Stimulated activated CD8-positive, alpha-beta memory T cell treated with anti-CD3 and anti-CD28 coated beads, Interleukin-4, amount 100 ng/mL, for 48 hours (primary cell): ENCODE results near the gene SEC61B.
"Not testable (repeated sequence)": the region's sequence is repeated elsewhere in the genome, so short reads cannot be mapped to it uniquely, and the experiment has no call there.

Source experiments
- DNase-seq: peaks from one replicate; pipeline ENCODE4 v3.0.0-alpha.2; 2020

The SEC61B gene

DNA sequence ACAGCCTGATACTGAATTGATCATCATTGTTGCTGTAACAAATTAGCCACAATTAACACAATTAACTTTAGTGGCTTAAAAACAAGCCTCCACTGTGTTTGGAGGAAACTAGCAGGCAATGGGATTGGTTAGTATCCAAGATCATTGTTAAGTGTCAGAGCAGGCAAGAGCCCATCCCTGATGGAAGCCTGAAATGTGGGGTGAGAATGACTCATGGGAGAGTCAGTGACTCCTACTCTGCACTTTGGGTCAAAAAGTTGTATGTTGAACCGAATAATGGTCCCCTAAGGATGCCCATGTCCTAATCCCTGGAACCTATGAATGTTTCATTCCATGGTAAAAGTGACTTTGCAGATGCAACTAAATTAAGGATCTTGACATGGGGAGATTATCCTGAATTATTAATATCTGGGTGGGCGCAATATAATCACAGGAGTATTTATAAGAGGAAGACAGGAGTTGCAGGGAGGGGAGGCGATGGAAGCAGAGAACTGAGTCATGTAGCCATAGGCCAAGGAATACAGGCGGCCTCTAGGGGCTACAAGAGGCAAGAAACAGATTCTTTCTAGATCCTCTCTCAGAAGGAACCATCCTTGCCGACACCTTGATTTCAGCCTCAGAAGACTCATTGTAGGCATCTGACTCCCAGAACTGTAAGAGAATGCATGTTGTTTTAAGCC, 29.2 kb upstream of the SEC61B start:
- DNase-seq: no peak

DNA sequence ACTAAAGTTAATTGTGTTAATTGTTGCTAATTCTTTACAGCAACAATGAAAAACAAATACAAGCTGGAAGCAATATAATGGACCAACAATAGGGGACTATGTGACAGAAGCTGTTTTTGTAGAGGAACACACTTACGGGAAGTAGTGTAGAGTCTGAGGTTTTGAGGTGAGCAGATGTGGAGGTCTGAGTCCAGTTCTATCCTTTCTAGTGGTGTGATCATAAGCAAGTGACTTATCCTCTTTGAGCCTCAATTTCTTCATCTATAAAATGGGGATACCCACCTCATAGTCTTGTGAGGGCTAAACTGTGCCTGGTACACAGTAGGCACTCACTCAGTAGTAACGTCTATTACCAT, 28.6 kb upstream of the SEC61B start:
- DNase-seq: no peak

DNA sequence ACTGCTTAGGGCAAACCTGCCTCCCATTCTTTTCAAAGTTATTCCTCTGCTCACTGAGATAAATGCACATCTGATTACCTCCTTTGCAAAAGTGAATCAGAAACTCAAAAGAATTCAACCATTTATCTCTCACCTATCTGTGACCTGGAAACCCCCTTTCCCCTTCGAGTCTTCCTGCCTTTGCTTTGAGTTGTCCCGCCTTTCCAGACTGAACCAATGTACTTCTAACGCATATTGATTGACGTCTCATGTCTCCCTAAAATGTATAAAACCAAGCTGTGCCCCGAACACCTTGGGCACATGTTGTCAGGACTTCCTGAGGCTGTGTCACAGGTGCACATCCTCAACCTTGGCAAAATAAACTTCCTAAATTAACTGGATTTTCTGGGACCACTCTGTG, 25.6 kb upstream of the SEC61B start:
- DNase-seq: not testable (repeated sequence)

DNA sequence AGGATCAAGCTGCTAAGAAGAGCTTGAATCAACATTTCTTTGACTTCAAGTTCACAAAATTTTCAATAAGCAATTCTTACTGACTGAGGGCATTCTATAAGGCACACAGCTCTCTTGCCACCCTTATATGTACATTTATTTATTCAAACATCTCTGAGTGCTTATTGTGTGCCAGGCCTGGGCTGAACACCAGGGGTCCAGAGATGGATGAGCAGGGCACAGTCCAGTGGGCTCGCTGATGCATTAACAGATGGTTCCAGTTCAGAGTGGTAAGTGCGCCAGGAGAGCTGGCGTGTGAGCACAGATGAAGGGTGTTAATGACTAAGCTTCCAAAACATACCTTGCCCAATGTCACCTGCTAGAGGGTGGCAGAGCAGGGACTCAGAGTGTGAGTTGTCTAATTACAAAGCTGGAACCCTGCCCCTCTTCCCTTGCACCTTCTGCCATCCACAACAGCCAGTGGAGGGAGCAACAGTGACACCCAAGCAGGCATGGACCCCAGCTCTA, 24.9 kb upstream of the SEC61B start:
- no peak for DNase-seq

DNA sequence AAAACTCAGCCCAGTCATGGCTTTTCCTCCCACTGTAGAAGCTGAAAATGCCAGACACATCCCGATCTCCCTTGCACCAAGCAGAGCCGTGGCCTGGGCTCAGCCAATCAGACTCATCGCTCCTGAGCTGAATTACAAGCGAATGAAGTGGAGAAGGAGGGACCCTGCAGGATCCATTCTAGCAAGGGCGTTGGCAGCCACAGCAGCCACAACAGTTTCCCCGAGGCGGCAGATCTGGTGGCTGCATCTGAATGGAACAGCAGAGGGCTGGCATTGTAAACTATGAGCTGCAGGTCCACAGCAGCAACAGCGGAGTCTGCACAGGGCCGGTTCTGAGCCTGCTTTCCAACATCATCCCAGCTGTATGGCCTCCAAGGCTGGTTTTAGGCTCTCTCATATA, 24.1 kb upstream of the SEC61B start:
- DNase-seq: no peak

DNA sequence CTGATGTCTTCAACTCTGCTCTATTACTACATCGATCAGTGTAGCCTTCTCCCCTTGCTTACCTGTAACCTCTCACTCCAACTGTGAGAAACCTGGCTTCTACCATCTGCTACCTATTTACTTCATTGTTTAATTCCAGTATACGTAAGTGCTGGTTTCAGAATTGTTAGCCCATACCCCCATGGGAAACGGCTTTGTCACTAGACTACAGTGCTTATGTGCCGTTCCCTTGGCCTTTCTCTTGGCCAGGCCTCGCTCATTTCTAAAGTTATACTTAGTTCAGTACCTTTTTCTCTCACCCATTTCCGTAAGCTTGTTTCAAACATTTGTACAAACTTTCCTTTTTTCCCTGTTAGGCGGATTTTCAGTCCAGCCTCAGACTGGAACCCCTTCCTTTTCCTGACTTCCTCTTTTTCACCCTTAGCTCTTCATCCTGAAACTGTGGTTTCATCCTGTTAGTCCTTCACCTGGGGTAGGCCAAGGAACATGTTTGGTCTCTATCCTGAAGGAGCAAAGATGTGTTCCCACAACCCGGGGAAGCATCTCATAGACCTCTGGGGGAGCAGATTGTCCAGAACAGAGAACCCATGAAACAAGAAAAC, 22.0 kb upstream of the SEC61B start:
- no peak for DNase-seq

DNA sequence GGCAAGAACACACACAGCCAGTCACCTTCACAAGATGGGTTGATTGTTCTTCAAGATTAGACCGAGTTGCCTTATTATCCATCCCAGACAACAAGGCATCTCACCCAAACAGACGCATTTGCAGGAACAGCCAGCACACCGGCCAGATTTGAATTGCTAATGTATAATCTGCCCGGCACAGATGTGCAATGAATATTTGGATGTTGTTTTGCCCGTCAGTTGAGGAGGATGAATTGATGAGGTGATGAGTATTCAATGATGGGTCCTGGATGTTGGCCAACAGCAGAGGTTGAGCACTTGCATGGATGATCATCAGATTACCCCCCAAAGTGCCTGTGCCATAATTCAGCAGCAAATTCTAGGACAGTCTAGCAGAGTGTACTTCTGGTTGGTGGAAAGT, 20.5 kb upstream of the SEC61B start:
- no peak for DNase-seq

DNA sequence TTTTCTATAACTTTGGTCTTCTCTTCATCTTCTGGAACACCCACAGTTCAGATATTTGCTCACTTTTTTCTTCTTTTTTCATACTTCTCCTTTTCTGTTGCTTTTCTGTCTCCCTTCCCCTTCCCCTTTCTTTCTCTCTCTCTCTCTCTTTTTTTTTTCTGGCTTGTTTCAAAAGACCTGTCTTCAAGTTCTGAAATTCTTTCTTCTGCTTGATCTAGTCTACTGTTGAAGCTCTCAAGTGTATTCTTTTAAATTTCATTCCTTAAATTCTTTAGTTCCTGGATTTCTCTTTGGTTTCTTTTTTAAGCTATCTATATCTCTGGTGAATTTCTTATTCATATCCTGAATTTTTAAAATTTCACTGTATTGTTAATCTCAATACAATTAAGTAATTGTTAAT, 11.5 kb upstream of the SEC61B start:
- no peak for DNase-seq

DNA sequence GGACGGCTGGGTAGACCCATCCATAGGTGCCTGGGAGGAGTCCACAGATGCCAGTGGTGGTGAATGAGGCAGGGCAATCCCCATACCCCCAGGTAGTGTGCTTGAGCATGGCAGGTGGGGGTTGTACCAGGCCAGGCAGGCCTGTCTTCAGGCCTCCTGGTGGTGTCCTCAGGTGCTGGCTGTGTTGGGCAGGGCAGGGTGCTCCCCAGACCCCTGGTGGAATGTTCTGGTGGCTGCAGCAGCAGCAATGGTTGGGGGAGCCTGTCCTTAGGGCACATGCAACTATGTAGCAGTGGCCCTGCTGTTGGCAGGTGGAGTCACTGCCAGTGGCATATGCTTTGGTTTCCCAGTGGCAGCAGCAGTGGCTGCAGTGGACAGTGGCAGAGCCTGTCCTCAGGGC, 10.3 kb upstream of the SEC61B start:
- no peak for DNase-seq

DNA sequence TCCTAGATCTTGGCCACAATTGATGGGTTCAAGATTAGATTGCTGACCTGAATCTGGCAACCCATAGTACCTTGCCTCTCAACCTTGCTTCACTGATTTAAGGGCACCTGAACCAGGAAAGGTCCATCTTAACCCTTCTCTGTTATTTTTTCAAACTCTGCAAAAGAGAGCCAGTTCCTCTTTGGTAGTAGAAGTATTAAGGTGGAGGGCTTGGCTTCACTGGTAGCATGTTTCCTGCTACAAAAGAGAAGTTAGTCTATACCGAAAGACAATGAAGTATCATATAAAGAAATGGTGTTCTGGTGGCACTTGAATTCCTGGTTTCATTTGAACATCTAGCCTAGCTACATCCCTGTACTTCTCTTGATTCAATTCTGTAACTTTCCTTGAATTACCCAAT, 8.9 kb upstream of the SEC61B start:
- no peak for DNase-seq

DNA sequence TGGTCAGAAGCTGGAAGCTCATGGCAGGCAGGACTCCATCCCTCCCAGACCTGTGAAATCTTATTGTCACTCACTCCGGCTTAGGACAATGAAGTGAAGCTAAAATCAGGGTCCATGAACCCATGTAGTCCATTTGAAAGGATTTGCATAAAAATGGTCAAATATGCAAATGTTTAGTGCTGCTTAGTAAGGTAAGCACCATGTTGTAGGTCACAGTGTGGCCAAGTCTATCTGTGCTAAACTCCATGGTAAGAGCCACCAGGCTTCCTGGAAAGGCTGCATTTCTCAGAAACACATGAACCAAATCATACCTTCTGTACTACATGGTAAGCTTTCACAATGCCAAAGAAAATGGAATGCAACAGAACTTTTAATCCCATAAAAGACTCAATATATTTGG, 6.0 kb upstream of the SEC61B start:
- DNase-seq: no peak

DNA sequence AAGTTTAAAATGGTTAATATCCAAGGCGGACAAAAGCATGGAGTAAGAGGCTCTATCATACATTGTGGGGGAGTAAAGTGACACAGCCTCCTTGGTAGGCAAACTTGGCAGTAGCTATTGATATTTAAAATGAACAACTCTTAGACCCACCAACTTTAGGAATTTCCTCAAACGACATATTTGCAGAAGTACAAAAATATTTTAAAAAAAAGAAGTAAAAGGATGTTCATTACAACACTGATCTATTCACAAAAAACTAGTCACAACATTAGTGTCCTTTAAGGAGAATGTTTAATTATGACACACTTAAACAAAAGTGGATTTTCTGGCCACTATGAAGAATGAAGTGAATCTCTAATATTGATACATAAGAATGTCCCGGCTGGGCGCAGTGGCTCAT, 2.1 kb upstream of the SEC61B start:
- DNase-seq: no peak

DNA sequence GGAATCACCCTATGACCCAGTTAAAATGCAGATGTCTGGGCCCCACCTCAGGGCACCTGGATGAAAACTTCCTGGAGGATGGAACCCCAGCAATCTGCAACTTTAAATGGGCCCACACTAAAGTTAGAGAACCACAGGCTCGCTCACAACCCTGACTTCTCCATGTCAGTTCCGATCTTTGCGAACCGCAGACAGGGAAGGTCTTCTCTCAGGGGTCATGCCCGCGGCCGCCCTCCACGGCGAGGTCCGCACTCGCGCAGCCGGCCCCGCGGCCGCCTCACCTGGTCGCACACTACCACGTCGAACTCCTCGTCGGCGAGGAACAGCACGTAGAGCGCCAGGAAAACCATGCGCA, 839 bp upstream of the SEC61B start:
- no peak for DNase-seq

DNA sequence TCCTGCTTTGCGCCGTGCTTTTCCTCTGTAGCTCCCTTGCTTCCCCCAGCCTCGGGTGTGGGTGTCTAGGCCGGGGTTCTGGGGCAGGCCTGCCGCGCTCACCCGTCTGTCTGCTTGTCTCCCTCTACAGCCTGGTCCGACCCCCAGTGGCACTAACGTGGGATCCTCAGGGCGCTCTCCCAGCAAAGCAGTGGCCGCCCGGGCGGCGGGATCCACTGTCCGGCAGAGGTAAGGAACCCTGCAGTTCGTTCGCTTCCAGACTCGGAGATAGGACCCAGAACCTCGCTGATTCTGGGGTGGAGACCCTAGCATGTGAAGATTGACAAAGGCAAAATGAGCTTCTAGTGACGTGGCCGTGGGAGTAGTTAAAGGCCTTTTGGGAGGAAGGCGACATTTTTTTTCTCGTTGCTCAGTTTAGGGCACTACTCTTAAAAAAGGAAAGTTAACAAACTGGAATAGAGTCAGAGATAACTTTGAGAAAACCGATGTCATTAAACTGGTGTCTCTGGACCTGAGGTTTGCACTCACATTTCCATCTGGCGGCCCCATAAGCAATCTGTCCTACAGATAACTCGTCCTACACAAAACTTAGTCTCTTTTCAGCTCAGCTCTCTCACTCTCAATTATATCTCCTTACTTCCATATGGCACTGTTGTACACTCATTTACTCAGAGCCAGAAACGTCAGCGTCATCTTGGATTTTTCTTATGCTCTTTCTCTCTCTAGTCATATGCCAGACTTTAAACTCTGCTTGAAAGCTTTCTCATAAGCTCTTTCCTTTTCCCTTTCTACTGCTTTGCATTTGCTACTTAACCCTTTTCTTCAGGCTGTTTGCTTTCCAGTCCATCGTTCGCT, 561 bp downstream of the SEC61B start:
- no peak for DNase-seq

DNA sequence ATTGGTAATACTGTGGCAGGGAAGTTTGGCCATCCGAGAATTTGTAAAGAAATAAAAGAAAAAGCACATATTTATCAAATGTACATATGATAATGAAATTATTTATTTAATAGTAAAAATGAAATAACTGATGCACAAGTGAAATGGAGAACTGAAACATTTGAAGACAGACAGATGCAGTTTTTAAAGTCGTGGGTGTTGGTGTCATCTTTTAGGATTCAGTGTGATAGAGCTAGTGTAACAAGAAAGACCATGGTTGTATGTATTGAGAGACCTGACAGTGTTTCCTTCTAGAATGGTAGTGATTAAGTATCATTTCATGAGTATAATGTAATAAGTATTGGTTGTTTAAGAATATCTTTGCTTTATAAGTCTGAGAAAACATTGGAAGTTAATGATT, 2.4 kb downstream of the SEC61B start:
- DNase-seq: no peak

DNA sequence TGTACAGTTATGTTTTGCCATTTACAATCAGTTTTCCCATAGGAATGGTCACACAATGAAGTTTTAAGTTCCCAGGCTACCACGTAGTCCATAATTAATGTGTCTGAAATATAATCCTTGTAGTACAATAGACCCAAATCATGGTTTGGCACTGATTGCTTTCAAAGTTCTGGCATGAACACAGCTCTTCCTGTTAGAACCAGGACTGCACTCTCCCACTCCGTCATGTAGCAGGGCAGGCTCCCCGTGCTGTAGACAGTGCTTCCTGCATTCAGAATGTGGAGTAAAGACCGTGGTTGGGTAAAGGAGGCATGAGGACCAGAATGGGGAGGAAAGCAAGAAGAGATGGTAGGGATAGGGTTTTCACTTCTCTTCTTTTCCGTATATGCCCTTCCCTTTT, 4.0 kb downstream of the SEC61B start:
- DNase-seq: no peak

DNA sequence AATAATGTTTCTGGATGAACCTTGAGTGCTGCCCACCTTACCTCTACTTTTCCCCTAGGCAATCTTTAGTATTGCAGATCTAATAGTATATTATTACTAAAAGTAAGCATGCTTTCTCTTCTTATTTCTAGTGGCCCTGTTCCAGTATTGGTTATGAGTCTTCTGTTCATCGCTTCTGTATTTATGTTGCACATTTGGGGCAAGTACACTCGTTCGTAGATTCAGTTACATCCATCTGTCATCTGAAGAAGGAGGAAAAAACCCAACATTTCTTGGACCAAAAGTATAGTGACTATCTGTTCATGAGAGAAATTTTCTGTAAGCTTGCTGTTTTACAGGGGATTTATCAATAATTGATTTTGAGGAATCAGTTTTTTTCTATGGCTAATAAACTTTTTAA, 8.1 kb downstream of the SEC61B start:
- DNase-seq: no peak

DNA sequence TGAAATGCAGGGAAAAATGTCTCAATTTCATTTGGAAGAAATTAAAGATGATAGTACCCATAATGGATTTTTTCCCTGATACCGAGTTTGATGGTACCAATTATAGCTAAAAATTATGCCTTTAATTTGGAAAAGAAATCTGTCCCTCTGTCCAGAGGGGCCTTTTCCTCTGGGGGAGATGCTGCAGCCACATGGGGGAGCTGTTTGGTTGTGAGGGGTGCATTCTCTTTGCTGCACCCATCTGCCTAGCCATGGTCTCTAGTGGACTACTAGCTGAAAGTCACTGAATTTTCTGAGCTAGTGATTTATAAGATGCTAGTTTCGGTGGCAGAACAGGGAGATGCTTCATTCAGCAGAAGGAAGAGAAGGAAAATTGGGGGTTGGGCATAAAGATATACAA, 9.6 kb downstream of the SEC61B start:
- peak; percentile 68 for DNase-seq

DNA sequence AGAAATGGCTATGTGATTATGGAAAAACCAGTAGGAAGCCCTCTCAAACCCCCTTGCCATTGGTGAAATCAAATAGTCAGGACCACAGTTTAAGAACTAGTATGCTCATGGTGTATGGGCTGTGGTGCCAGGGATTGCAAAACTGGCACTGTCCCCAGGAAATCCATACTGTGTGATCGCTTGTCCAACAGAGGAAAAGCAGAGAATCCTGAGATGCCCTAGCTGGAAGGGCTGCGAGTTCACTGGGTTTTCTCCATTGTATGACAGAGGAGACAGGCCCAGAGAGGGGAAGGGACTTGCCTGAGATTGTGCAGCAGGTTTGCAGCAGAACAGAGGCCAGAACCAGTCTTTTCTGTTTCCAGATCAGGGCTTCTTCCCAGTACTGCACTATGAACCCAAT, 12.5 kb downstream of the SEC61B start:
- no peak for DNase-seq

DNA sequence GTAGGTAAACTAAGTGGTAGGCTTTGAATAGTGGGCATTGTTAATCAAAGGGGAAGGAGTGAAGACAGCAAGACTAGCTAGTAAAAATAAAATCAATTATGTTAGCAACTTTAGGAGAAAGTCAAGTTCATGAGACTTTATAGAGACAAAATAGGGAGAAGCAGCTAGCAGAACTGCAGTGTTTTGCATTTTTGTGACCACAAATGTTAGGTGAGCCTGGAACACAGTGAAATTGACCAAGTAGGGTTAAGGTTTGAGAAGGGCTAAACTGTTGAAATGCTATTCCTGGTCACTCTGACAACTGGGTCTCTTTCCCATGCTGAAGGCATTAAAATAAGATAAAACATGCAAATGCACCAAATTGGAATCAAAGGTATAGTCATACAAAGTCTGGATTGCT, 13.0 kb downstream of the SEC61B start:
- no peak for DNase-seq

DNA sequence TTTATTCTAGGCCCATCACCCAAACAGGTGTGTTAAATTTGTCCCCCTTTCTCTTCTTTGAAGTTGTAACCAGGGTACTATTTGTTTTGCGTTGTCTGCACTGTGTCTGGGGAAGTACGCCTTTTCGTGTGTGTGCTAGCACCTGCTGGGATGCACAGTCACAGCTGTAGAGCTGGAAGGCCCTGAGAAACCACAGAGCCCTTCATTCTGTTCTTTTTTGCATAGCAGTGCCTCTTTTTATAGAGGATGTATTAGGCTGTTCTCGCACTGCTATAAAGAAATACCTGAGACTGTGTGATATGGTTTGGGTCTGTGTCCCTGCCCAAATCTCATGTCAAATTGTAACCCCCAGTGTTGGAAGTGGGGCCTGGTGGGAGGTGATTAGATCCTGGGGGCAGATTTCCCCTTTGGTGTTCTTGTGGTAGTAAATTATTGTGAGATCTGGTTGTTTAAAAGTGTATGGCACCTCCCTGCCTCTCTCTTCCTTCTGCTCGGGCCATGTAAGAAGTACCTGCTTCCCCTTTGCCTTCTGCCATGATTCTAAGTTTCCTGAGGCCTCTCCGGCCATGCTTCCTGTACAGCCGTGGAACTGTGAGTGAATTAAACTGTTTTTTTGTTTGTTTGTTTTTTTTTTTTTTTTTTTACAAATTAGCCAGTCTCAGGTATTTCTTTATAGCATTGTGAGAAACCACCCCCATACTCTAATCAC, 14.0 kb downstream of the SEC61B start:
- no peak for DNase-seq

DNA sequence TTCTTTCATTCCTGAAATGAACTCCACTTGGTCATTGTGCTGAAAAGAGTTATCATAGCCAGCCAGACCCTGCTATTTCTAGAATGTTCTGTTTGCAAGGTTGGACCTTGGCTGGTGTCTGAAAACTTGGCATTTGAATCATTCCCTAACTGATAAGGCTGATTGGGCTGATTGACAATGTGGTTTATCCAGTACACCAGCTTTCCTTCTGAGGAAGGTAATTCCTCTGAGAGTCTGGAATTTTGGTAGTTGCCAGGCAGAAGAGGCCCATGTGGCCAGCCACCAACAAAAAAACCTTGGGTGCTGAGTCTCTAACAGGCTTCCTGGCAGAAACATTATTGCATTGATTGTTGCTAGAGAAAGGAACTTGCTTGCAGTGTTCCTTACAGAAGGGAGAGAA, 15.3 kb downstream of the SEC61B start:
- DNase-seq: no peak

DNA sequence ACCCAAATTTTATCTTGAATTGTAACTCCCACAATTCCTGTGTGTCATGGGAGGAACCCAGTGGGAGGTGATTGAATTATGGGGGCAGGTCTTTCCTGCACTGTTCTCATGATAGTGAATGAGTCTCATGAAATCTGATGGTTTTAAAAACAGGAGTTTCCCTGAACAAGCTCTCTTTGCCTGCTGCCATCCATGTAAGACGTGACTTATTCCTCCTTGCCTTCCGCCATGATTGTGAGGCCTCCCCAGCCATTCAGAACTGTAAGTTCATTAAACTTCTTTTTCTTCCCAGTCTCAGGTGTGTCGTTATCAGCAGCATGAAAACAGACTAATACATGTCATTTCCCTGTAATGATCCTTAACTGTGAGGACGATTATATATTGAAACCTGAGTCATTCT, 15.8 kb downstream of the SEC61B start:
- not testable (repeated sequence) for DNase-seq

DNA sequence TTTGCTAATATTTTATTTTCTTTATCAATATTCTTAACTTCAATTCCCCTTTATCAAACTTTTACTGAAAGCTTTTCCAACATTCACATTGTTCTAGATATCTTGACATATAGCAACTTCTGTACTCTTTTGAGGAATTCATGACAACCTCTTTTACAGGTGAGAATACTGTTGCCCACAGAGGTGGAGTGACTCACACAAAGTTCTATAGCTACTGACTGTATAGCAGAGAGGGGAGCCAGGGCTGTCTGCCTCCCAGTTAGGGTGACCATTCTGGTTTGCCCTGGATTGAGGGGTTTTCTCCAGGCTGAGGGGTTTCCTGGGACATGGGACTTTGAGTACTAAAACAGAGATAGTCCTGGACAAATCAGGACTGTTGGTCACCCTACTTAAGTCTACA, 16.2 kb downstream of the SEC61B start:
- no peak for DNase-seq
